Suppressor macrophage treated with lipopolysaccharide for 1 hour (primary cell): ENCODE results near the gene PRRT1B.
A peak's percentile ranks its signal among the peaks of the same experiment; 100 is the strongest.
"Not testable (repeated sequence)": the region's sequence is repeated elsewhere in the genome, so short reads cannot be mapped to it uniquely, and the experiment has no call there.

Source experiments
- DNase-seq, 3 donors: peaks; one replicate each; pipeline ENCODE4 v3.0.0-alpha.2; 2020 to 2022

PRRT1B gene

DNA sequence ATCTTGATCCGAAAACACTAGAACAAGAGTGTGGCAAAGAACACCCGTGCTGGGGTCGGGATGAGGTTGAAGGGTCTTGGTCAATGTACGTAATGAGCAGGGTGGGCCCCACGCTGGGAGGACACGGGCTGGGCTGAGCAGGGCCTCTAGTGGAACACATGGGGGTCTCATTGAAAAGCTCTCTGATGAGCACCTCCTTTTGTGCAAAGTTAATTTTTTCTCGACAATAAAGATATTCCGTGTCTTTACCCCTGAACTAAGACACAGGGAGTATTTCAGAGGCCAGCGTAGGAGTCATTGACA lies 22.3 kb upstream of the PRRT1B start:
- DNase-seq: no peak

GRCh38 chr9:131523451-131524435 lies 21.6 kb upstream of the PRRT1B start:
- DNase-seq: no peak

GRCh38 chr9:131524665-131525315 lies 20.5 kb upstream of the PRRT1B start:
- no peak for DNase-seq

GRCh38 chr9:131525643-131526565 lies 19.4 kb upstream of the PRRT1B start:
- no peak for DNase-seq

DNA sequence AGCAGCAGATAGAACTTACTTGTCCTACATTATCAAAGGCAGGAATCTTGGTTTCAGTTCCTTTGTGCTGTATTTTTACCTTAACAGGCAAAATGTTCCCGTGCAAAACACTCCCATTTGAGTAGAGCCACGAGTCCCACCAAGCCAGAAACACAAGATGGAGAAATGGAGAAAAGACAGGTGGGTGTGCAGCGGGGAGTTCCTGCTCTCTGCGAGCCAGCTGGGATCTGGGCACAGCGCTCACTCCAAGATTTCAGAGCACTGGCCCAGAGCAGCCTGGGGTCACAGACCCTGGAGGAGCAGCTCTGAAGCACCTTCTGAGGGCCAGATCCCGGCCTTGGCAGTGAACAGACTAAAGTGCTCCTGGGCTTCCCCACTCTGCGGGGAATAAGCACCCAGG lies 17.1 kb upstream of the PRRT1B start:
- no peak for DNase-seq

GRCh38 chr9:131528886-131529505 lies 16.3 kb upstream of the PRRT1B start:
- DNase-seq: no peak

DNA sequence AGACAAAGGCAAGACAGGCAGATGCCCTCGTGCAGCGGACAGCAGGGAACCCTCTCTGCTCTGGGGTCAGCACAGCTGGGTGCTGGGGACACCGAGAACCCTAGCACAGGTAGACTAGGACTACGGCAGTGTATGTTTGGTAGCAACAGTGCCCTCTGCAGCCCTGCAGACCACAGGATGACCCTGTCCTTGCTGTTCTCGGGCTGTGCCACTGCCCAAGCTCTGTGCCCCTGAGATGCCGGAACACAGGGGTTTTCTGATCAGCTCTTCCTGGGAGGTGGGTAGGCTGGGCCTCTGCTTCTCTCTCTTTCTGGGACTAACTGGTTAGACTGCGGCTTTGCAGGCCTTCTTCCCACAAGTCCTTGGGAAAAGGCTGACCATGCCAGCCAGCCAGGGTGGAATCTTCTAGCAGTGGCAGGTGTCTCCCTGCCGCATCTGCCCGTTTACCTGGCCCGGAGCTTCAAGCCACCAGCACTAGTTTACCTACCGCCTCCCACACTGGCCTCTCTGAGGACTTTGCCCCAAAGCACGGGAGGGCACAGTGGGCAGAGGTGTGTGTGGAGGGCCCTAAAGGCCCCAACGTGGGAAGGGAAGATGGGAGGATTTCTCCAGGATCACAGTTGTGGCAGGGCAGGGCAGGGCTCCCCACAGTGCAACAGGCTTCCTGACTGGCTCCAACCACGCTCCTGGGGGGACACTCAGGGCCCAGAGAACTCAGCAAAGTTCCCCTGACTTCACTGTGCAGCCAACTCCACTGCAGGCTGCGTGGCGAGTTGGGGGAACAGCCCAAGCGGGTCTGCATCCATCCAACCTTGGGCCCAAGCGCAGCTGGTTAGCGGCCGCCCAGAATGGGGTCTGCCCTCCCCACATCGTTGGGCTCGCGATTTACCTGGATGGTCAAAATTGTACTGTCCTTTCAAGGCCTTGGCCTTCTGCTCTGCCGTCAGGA lies 15.5 kb upstream of the PRRT1B start:
- no peak for DNase-seq

- DNase-seq: peak in 2 of 3 donors; percentile 44 to 58
Observed at GRCh38 chr9:131530546-131530919, 14.8 kb upstream of the PRRT1B start.

- peak; percentile 88 to 94 (median 89) for DNase-seq
Observed at GRCh38 chr9:131530920-131531832, 14.1 kb upstream of the PRRT1B start, which contains the start of gene UCK1. TSS of gene UCK1 (minus strand) at chr9:131531263. CDS start at chr9:131531174, 89 bp downstream.

DNA sequence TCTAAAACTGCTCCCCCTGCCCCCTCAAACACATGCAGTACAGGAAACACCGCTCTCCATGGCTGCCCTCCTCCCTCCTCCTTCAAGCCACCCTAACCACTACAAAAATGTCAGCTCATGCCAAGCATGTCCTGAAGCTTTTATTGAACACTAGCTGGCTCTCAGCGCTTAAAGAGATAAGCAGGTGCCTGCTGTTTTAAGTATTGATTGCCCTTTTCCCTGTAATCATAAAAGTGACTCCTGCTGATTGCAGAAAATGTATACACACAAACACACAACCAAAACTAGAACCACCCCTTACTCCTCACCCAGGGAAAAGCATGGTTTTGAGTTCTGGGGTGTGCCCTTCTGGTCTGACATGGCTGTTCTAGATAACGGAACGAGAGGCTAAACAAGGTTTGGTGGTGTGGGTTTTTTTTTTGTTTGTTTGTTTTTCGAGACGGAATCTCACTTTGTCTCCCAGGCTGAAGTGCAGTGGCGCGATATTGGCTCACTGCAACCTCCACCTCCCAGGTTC lies 10.5 kb upstream of the PRRT1B start:
- no peak for DNase-seq

GRCh38 chr9:131537946-131538345 lies 7.4 kb upstream of the PRRT1B start:
- DNase-seq: no peak

DNA sequence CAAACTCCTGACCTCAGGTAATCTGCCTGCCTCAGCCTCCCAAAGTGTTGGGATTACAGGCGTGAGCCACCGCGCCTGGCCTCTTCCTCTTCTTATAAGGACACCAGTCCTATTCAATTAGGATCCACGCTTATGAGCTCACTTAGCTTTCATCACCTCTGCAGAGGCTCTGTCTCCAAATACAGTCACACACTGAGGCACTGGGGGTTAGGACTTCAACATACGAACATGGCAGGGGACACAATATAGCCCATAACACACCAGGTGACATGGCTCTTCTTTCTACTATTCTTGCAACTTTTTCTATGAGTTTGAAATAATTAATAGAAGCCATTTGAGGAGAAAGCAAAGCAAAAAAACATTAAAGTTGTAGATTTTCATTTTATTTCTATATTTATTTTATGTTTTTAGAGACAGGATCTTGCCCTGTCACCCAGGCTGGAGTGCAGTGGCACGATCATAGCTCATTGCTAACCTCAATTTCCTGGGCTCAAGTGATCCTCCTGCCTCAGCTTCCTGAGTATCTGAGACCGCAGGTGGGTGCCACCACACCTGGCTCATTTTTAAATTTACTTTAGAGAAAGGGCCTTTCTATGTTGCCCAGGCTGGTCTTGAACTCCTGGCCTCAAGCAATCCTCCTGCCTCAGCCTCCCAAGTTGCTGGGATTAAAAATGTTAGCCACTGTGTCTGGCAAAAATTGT lies 6.0 kb upstream of the PRRT1B start:
- DNase-seq: no peak

- no peak for DNase-seq
Observed at GRCh38 chr9:131543141-131543540, 2.2 kb upstream of the PRRT1B start.

DNA sequence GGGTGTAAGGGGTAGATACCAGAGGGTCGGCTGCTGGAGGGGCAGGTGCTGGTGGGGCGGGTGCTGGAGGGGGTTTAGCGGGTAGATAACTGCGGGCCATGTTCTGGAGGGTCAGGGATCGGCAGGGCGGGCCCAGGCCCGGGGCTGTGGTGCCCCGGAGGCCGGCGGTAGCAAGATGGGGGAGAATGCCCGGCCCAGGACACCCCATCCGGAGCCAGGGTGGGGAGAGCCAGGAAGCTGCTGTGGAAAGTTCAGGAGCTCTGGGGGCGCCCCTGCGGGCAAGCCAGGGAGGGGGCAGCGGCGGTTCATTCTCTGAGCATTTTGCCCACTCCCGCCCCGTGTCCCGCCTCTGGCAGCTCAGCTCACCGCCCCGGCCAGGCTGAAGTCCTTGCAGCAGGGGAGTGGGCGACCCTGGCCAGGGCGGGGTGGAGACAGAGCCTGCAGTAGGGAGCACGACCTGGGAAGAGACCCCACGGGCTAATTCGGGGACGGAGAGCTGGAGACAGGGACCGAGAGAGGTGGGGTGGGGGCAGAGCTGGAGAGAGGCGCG lies 538 bp downstream of the PRRT1B start:
- no peak for DNase-seq

DNA sequence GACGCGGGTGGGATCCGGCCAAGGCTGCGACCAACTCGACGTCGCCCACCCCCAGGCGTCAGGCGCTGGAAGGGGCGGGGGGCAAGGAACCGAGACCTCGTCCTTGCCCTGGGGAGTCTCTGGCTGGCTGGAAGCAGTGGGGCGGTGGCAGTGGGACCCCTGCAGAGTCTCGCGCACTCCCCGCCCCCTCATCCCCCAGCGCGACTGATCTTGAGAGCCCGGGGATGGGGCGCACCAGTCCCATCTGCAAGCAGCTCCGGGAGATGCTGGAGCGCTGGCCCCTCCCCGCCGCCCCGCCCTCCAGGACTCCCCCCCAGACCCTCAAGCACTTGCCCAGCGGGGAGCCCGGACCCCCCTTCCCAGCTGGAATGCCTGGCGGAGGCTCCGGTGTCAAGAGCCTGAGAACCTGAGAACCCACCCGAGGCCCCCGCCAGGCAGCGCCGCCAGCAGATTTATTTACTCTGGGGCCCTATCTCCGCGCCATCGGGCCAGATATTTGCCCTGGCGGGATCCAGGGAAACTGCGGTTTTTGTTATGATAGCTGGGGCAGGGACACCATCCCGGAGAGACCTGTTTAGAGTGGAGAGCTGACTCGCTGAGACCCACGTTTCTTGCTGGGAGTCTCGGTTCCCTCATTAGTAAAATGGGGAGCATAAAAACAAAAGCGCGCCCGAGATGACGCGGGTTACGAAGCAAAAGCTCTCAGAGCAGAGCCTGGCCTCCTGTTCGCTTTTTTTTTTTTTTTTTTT lies 1.2 kb downstream of the PRRT1B start:
- DNase-seq: peak in 2 of 3 donors; percentile 28 to 29

- DNase-seq: not testable (repeated sequence)
Observed at GRCh38 chr9:131549186-131549585, 3.9 kb downstream of the PRRT1B start.

- DNase-seq: not testable (repeated sequence)
Observed at GRCh38 chr9:131550465-131550864, 5.1 kb downstream of the PRRT1B start.

DNA sequence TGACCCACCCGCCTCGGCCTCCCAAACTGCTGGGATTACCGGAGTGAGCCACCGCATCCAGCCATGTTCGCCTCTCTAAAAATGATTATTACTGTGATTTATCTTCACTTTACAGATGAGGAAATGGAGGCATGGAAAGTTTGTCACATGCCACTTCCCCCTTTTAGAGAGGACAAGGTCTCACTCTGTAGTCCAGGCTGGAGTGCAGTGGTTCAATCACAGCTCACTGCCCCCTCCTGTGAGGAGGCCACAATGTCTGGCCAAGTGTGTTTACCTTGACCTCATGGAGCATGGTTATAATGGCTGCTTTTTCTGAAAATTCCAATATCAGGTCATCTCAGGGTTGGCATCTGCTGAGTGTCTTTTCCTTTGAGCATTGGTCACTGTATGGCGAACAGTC lies 6.7 kb downstream of the PRRT1B start:
- DNase-seq: no peak
